HG02840 (cell line): ENCODE data around the gene PYGB.
A peak's percentile ranks its signal among the peaks of the same experiment; 100 is the strongest.

ENCODE experiments used
- ATAC-seq: cut with Tn5 transposase; IDR thresholded peaks from one replicate; pipeline ENCODE4 v1.9.1; 2021; ENCODE audit warnings: mild to moderate bottlenecking, moderate library complexity, moderate number of reproducible peaks; ENCODE audit not compliant: unreplicated experiment, low FRiP score

The PYGB gene

DNA sequence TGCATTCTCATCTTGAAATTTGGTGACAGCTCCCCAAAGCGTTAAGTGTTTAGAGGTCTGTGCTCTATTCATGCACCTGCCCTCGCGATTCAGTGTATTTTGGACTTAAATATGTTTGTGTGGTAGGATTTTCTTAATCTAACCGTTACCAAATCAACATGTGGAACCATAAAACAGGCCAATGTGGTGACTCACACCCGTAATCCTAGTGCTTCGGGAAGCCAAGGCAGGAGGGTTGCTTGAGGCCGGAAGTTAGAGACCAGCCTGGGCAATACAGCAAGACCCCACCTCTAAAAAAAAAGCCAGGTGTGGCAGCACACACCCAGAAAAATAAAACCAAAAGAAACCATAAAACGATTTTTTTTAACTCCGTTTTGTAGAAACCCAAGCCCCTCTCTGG is 31.5 kb downstream of the PYGB start:
- no peak for ATAC-seq

DNA sequence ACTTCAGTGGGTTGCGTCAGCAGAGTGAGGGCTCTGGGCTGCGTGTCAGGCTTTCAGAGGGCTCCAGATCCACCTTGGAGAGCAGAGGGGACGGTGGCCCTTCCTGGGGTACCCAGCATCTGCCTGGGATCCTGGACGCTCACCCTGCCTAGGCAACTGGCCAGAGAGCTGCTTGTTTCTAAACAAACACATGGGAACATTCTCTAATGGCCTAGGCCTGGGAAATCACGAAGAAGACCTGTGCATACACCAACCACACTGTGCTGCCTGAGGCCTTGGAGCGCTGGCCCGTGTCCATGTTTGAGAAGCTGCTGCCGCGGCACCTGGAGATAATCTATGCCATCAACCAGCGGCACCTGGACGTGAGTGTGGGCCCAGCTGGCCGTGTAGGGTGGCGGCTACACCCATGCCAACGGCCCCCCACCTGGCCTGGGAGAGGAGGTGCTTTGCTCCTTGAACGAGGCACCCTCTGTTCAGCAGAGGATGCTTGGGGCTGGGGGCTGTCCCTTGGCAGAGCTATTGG is 32.2 kb downstream of the PYGB start:
- no peak for ATAC-seq

DNA sequence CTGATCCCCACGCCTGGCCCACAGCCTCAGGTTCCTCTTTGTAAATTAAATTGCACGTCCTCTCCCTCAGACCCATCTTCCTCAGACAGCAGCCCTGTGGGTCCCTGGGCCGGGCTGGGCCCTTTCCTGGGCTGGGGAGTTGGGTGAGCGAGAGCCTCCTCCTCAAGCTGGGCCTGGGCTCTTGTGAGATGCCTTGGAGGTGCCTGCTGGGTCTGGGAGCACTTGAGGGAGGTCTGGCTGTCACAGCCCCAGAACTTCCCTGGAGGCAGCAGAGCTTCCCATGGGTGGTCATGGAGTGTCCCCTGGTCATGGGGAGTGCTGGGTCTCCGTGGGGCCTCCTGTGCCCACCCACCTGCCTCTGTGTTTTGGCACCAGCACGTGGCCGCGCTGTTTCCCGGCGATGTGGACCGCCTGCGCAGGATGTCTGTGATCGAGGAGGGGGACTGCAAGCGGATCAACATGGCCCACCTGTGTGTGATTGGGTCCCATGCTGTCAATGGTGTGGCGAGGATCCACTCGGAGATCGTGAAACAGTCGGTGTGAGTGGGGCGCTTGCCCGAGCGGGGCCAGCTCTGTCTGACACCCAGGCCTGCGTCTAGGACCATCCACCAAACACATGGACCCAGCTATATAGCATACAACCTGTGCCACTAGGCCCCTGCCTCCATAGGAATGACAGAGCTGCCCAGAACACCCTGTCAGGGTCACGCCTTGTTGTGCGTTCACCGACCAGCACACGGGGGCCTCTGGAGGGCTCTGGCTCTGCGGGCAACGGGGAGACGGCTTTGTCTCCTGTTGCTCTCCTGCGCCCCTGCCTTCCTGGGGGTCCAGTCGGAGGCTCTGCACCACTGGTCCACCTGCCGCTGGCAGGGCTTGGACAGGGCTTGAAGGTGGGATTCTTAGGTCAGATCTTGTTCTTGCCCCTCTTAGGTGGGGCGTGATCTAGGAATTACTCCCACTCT is 33.0 kb downstream of the PYGB start:
- no peak for ATAC-seq

DNA sequence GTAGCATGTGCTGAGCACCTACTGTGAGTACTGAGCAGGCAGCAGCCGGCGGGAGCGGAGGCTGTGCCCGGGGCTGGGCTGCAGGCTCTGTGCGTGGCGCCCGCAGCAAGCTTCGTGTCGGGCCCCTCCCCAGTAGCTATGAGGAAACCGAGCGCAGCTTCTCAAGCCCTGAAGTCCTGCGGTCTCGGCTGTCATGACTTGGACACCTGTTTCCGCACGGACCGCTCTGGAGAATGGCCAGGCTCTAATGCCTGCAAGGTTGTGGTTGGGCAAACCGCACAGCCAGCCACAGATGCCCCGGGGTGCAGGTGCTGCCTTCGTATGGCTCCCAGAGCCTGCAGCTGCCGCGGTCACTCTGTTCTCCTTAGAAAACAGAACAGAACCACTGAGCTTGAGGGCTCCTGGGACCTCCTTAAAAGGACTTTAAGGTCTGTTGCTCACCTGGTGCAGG is 33.7 kb downstream of the PYGB start:
- peak; percentile 61 for ATAC-seq

DNA sequence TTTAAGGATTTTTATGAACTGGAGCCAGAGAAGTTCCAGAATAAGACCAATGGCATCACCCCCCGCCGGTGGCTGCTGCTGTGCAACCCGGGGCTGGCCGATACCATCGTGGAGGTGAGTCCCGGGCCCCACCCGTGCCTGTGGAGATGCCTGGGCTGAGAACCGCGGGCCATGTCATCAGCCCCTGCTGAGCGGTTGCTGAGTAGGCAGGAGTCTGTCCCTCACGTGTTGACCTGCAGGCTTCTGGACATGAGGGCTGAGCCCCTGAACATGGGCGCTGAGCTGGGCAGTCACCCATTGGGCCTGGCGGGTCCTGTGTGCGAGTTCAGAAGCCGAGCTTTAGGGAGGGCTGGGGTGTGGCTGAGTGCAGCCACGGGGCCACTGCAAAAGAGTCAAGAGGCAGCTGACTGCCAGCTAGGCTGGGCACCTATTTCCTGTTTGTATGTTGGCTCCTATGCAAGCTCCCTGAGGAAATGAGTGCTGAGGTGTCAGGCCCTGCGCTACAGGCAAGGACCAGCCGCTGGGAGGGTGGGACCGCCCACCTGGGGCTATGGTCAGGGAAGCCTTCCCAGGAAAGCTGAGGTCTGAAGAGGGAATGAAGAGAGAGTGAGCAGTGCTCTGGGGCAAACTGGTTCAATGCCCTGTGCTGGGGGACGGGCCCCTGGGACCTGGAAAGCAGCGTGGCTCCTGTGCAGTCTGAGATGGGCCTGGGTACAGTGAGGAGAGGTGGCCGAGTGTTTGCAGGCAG is 34.3 kb downstream of the PYGB start:
- no peak for ATAC-seq

DNA sequence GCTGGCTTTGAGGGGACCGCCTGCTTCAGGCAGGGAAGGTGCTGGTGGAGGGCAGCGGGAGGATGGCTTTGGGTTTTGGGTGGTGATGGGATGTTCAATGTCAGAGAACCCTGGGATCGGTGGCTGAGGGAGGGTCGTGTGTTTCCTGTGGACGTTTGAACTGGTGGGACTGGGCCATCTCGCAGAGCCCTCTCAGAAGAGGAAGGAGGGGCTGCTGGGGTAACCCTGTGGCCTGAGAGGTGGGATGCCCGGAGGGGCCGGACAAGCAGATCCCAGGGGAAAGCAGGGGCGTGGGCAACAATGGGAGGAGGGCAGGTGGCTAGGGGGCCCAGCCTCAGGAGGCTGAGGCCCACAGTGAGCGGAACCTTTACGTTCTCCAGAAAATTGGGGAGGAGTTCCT is 34.9 kb downstream of the PYGB start:
- no peak for ATAC-seq

DNA sequence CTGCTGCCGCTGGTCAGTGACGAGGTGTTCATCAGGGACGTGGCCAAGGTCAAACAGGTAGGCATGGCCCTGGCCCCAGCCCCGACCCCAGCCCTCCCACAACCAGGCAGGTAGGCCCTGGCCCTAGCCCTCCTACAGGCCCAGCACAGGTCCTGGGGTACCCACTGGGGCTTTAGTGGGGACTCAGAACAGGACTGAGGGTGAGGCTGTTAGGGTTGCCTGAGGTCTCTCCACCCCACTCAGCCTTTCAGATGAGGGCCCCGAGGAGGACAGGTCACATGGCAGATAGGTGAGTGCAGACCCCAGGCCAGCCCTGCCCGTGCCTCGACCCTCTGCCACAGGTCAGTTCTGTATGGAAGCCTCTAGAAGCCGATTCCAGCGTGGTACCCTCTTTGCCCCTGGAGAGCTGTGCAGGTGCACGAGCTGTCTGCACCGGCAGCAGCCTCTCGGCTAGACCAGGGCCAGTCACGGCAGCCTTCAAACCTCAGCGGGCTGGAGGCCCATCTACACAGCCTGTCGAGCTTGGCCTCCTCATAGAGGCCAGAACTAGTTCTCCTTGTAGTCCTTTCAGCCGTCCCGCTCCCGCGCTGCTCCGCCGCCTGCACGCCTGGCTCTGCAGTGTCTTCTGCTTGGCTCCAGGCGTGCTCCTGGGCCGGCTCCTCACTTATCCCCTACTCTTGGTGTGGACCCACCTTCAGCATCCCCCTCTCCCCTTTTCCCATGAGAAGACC is 35.5 kb downstream of the PYGB start:
- ATAC-seq = no peak

DNA sequence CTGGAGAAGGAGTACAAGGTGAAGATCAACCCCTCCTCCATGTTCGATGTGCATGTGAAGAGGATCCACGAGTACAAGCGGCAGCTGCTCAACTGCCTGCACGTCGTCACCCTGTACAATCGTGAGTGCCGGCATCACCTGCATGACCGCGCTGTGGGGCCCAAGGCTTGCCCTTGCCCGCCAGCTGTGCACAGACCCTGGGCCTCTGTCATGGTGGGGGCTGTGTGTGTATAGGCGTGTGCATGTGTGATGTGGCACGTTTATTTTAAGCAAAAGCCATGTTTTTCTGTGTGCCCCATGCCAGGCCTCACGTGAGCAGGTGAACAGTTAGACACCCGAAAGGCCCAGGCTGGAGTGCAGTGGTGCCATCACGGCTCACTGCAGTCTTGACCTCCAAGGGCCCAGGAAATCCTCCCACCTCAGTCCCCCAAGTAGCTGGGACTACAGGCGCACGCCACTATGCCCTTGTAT is 36.3 kb downstream of the PYGB start:
- ATAC-seq = no peak

DNA sequence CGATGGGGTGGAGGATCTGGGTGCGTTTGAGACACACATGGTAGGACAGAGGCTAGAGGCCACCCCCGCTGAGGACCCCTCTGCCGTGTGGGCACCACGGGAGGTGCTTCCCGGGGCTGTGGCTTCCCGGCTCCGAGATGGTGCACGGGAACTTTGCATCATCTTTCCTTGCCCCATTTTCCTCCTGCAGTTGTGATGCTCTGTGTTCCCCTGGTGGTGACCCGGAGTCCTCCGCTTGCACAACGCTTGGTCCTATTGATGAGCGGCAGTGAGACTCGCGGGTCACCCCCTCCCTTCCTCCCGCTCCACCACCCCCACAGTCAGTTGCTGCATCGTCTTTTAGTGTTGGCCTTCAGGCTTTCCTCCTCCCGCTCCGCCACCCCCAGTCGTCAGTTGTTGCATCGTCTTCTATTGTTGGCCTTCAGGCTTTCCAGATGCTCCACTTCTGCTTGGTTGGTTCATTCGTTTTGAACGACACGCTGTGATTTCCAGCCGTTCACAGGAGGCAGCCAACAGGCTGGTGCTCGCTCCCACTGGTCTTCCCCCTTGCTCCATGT is 37.3 kb downstream of the PYGB start:
- ATAC-seq = no peak

DNA sequence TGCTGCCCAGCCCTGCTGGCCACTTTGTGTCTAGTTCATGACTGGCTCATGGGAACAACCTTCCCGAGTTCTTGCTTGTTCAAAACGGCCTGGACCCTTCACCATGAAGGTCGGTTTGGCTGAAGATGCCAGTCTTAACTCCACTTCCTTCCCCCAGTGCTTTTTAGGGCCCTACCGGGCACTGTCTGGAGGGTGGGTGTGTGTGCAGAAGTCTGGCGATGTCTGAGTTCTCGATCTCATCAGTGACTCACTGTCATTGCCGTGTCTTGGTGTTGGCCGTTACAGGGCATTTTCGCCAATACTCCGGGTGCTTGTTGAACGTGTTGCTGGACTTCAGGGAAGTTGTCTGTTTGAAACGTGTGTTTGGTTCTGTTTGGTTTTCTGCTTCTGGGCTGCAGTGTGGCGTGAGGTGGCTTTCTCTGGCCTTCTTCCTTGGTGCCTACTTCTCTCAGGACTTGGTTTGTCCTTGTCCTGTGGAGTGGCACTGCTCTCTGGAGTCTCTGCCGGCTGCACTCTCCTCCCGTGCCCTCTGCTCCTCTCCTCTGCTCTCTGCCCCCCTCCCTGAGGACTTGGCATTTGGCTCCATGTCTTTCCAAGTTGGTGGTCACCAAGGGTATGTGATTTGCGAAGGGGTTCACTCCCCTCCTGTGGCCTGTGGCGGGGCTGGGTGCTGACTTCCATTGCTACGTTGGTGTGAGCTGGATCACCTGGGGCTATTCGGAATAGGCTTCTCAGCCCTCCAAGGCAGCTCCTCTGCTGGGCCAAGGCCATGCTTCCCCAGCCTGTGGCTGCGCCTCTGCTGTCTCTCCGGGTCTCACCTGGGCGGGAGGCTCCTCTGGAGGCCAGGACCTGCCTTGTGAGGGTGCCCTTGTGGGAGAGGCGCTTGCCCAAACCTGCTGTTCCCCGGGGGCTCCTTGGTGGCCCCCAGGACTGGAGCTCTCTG is 38.2 kb downstream of the PYGB start:
- ATAC-seq = no peak

DNA sequence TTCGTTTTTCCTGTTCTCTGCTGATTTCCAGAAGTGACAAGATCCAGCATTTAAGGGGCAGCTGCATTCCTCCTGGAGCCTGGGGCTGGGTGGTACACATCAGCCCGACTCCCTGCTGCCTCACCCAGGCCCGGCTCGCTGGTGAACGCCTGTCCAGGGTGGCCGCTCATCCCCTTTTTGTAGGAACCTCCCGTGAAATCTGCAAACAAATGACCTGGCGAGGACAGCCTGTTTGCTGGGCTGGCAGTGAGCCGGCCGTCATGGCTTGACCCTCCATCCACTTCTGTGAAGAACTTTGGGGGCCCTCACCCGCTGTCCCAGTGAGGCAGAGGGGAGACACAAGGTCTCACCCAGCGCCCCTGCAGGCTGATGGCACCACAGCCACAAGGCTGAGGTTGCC is 39.0 kb downstream of the PYGB start:
- ATAC-seq = no peak

DNA sequence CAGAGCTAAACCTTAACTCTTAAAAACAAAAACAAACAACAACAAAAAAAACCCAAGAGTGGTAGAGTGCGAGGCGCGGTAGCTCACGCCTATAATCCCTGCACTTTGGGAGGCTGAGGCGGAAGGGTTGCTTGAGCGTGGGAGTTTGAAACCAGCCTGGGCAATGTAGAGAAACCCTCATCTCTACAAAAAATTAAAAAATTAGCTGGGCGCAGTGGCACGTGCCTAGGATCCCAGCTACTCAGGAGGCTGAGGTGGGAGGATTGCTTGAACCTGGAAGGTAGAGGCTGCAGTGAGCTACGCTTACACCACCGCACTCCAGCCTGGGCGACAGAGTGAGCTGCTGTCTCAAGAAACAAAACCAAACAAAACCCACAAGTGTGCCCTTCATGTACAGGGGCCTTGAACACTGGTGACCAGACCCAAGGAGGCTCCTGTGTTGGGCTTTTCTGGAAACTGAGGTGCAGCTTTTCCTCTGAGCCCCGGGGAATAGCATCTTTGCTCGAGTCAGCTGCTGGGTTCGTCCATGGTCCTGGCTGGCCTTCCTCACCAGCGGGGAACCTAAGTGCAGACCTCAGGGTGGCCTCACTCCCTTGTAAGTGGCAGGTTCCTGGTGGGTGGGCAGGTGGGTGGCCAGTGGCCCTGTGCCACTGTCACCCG is 39.9 kb downstream of the PYGB start:
- no peak for ATAC-seq

DNA sequence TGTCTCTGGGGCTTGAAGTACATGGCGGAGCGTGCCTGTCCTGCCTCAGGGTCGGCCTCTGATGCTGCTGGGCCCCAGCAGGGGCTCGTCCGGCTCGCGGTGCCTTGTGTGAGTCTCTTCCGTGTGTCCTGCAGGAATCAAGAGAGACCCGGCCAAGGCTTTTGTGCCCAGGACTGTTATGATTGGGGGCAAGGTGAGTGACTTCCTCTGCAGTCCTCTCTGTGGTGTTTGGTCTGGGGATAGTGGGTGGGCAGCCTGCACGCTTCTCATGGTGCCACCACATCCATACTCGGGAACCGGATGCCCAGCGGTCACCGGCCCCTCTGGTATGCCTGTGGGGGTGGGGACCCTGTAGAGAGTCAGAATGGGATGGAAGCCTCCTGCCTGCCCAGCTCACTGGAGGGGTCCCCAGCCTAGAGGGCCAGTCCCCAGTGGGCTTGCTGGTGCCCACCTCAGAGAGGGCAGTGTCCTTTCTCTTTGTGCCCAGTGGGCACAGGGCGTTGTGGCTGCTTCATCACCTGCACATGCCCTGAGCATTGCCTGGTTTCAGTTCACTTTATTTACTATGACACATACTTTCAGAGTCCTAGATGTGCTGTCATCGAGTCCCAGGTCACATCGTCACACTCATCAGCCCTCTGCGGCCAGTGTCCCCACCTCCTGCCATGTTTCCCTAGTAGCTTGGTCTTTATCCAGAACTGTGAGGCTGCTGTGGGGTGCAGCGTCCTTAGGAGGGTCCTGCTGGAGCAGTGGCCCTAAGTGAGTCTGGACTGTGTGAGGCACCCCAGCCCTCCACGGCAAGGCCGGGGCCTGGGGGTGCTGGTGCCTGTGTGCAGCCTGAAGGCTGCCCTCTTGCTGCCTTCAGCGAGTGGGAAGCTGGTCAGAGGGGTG is 40.7 kb downstream of the PYGB start:
- peak; percentile 62 for ATAC-seq

DNA sequence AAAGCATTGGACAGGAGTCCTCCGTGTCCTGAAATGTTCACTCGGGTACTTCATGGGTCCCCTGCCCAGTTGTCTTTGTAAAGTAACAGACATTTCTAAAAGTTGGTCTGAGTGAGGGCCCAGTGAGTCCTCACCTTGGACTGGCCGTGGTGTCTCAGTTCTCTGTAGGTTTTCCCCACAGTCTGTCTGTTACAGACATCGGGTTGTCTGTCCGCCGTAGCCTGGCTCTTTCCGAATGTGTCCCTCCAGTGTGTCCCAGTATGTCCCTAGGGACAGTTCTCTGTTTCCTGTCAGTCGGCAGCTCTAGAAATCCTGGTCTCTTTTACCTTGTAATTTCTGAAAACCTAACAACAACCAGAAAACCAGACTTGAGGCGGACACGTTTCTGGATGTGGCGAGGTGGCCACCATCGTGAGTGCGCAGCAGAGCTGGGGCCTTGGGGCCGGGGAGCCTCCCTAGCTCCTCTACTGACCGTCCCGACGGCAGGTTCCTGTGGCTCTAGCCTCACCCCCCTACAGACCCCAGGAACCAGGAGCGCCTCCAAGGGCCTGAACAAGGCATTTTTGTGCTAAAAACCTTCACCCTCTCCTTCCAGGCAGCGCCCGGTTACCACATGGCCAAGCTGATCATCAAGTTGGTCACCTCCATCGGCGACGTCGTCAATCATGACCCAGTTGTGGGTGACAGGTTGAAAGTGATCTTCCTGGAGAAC is 42.2 kb downstream of the PYGB start:
- ATAC-seq = no peak

DNA sequence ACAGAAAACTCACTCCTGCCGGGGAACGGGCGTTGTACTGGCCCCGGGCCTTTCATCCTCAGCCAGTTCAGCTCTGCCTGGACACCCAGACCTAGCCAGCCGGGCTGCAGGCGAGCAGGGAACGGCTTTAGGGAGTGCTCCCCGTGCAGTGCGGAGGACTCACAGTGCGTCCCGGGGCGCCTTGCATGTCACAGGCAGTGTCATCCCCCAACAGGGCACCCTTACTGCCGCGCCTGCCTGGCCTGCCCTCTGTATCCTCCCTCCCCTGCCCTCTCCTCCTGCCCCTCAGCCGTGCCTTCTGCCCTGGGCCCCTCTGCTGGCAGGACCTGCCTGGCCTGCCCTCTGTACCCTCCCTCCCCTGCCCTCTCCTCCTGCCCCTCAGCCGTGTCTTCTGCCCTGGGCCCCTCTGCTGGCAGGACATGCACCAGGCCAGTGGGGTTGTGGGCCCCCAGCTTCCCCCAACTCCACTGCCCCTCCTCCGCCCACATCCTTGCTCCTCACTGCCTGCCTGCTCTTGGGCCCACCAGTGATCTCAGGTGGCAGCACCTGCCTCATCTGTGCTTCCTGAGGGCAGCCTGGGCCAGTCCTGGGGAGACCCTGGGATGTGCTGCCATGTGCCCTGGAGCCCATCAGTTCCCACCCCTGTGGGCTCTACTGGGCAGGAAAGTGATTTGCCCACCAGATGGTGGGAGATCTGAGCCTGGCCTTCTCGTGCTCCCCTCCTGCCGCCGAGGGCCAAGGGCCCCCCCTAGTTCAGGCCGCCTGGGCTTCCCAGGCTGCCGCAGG is 43.0 kb downstream of the PYGB start:
- no peak for ATAC-seq

DNA sequence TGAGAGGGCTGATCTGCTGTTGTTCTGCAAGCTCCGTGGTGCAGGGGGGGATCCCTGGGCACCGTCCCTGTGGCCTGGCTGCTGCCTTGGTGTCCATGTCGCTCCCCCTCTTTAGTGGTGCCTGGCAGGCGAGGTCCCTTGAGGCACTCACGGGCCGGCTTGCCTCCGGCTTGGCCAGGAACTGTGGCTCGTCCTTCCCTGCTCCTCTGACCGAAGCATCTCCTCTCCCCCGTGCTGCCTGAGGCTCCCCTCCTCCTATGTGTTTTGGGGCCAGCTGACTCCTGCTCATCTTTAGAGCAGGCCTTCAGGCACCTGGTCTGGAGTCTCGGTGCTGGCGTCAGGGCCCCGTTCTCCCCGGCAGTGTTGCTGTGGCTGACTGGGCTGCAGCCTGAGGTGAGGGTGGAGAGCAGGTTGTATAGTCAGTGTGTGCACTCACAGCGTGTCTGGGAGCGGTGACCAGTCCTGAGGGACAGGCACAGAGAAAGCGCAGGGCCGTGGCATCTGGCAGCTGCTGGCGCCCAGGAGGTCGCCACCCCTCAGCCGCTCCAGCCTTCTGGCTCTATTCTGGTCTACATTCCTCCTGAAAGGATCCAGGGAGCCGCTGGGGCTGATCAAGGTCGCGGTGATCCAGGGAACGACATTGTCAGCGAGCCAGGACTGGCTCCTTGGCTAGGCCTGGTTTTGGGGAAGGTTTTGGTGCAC is 43.7 kb downstream of the PYGB start:
- no peak for ATAC-seq
